ENCODE data around the gene SUPT20HL1.

GRCh38 chrX:24347881-24348280 lies 12.6 kb upstream of the SUPT20HL1 start:
- no peak for TF ChIP-seq NFYB (IDR thresholded peaks at IDR 0.05; ENCODE audit: insufficient read depth, low read depth, low read length)
- TF ChIP-seq E2F8 (IDR thresholded peaks at IDR 0.05; ENCODE audit: low read depth, partially characterized antibody), result no peak
- no peak for TF ChIP-seq CTCF (IDR thresholded peaks at IDR 0.05 in 2 of 3, conservative IDR thresholded peaks at IDR 0.05 in 1 of 3; ENCODE audit: control insufficient read depth in 2 of 3, extremely low read depth in 1 of 3, insufficient read depth in 1 of 3, low read depth in 3 of 3, low read length in 3 of 3)
- no peak for TF ChIP-seq POLR2AphosphoS5 (IDR thresholded peaks at IDR 0.05; ENCODE audit: low read length)
- TF ChIP-seq CBX5 (IDR thresholded peaks at IDR 0.05; ENCODE audit: low read depth), result no peak
- TF ChIP-seq SMARCA5 (IDR thresholded peaks at IDR 0.05), result no peak
- no peak for TF ChIP-seq EZH2 (IDR thresholded peaks at IDR 0.05; ENCODE audit: borderline replicate concordance, control insufficient read depth, low read depth, low read length)
- TF ChIP-seq RCOR1 (conservative IDR thresholded peaks at IDR 0.05; ENCODE audit: low read depth, low read length), result no peak
- no peak for TF ChIP-seq USF1 (IDR thresholded peaks at IDR 0.05; ENCODE audit: borderline replicate concordance, extremely low read length, insufficient read depth, low read depth, low read length)
- TF ChIP-seq ATF2 (IDR thresholded peaks at IDR 0.05; ENCODE audit: low read length), result no peak
- TF ChIP-seq POLR2A (IDR thresholded peaks at IDR 0.05; ENCODE audit: low read depth, low read length), result no peak
- no peak for TF ChIP-seq NFIC (IDR thresholded peaks at IDR 0.05; ENCODE audit: low read depth, low read length)
- TF ChIP-seq CREB1 (IDR thresholded peaks at IDR 0.05; ENCODE audit: low read depth), result no peak
